Measurements from ENCODE around the gene ZFR.
"Not testable (repeated sequence)": the region's sequence is repeated elsewhere in the genome, so short reads cannot be mapped to it uniquely, and the experiment has no call there.

ZFR gene

DNA sequence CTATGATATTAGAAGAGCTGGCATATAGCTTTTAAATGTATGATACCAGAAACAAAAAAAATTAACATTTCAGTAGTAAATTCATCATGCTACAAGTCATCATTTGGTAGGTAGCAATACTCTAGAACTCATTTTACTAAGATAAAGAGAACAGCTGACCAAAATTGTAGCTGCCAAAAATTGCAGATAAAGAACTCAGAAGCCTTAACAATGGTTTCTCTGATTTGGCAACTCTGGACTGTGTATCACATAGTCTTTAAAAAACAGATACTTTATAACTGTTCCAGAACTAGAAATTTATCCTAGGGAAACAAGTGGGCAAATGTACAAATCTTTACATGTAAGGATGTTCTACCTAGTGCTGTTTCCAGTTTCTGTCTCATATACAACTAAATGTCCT lies 33.9 kb downstream of the ZFR start:
- DNase-seq (ENCODE audit: low read depth in 2 of 2) = no peak

DNA sequence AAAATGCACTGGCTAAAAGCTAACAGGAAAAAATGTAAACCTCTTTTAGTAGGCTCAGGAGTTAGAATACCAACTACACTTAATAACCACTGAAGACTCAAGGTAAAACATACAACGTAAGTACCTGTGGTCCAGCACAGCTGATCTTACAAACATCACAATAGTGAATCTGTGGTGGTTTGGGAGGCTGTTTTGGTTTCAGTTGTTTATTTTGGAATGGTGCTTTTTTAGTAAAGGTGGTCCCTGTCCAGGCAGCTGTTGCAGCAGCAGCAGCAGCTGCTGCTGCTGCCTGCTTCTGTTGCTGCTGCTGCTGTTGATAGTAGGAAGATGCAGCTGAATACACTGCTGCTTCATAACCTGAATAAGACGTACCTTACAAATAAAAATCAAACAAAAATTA lies 37.9 kb downstream of the ZFR start:
- DNase-seq (ENCODE audit: low read depth in 2 of 2) = no peak

DNA sequence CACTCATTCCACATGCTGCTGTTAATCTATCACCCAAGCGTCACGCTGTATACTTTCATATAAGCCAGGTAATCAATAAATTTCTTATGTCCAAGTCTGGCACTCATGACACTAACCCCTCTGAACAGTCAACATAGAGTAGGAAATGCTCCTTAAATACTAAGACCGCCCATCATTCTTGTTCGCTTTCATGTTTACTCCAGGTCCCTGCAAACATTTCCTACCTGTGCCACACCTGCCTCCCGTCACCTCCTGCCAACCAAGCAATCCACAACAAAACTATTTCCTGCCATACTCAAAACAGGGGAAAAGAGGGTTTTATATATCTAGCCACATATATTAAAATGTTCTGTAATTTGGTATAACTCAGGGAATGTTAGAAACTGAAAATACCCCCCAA lies 39.0 kb downstream of the ZFR start:
- DNase-seq (ENCODE audit: low read depth in 2 of 2) = no peak

DNA sequence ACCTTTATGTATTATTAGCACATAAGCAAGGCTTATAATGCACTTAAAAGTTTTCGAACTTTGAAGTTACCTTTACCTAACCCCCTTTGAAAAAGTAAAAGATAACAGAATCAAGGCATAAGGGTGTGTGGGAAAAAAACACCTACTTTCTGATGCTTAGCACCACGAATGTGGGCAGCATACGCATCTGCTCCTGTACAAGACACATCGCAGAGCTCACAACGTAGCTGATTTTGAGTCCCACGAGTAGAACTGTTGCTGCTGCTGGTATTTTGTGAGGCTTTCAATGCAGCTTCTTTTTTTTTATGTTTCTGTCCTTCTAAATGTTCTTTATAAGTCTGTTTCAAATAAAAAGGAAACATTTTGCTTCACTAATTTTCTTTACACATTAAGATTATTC lies 40.8 kb downstream of the ZFR start:
- DNase-seq (ENCODE audit: low read depth in 2 of 2) = no peak

DNA sequence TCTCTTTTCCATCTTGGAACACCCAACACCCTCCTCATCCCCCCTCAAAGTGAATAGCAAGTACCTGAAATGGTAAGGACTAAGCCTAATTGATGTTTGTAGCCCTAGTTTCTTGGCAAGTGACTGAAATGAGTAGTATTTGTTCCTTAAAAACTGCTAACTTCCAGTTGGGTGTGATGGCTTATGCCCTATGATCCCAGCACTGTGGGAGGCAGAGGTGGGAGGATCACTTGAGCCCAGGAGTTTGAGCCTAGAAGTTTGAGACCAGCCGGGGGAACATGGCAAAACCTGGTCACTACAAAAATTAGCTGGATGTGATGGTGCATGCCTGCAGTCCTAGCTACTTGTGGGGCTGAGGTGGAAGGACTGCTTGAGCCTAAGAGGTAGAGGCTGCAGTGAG lies 44.1 kb downstream of the ZFR start:
- DNase-seq (ENCODE audit: low read depth in 2 of 2) = no peak

DNA sequence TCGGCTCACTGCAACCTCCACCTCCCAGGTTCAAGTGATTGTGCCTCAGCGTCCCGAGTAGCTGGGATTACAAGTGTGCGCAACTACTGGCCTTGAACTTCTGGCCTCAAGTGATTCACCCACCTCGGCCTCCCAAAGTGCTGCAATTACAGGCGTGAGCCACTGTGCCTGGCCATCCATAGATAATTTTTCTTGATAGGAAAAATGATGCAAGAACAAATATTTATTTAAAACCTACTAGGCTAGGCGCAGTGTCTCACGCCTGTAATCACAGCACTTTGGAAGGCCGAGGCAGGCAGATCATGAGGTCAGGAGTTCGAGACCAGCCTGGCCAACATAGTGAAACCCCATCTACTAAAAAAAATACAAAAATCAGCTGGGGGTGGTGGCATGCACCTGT lies 45.8 kb downstream of the ZFR start:
- DNase-seq (ENCODE audit: low read depth in 2 of 2) = not testable (repeated sequence)

DNA sequence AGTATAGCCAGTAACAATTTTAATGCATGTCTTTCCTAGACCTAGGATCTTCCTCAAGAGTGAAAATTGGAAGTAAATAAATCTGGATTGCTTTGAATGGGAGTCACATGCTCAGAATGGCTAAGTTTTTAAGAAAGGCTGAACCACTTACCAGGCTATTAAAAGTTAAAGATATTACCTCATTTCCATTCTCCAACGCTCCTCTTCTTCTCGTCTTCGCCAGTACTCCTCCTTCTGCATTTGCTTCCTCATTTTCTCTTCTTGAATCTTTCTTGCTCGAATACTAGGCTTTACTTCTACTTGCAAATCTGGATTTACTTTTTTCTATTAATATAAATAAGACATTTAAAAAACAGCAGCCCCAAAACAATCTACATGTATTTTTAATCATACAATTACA lies 49.6 kb downstream of the ZFR start:
- no peak for DNase-seq (ENCODE audit: low read depth in 2 of 2)

DNA sequence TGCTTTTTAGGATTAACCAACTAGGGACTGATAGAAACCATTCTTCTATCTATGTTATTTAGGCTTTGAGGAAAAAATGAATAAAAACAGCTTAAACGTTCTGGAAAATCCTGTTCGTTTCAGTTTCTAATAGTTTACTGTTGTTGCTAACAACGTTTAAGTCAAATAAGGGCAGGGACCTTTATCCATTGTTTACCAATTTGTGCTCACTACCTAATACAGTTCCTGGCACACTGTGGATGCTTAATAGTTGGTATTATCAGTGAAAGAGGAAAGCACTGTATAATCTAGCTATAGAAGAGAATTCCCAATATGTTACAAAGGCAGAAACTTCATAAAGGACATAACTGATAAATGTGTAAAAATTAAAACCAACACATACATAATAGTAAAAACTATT lies 52.5 kb downstream of the ZFR start:
- DNase-seq (ENCODE audit: low read depth in 2 of 2) = no peak

DNA sequence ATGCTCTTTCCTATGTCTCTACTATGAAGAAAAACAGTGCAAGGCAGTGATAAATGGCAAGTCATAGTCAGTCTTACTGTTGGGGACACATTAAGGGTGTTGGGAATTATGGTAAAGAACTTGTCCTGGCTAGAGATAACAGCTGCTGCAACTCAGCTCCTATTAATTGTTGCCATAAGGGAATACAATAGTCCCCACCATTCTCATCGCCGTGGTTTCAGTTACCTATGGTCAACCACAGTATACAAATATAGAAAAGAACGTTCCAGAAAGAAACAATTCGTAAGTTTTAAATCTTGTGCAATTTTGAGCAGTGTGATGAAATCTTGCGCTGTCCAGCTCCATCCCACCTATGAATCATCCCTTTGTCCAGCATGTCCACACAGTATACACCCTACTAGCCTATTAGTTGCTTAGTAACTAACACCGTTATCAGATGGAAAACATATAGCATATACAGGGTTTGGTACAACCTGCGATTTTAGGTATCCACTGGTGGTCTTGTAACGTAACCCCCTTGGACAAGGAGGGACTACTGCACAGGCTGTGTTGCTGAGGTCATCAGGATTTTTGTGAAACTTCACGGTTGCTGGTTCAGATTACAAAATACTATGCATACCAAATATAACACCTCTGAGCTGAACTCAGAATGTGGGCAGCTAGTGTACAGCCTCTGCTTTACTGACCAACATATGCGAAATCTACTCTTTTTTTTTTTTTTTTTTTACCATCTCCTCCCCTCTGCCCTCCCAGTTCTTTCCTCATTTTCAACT lies 53.5 kb downstream of the ZFR start:
- DNase-seq (ENCODE audit: low read depth in 2 of 2) = no peak

DNA sequence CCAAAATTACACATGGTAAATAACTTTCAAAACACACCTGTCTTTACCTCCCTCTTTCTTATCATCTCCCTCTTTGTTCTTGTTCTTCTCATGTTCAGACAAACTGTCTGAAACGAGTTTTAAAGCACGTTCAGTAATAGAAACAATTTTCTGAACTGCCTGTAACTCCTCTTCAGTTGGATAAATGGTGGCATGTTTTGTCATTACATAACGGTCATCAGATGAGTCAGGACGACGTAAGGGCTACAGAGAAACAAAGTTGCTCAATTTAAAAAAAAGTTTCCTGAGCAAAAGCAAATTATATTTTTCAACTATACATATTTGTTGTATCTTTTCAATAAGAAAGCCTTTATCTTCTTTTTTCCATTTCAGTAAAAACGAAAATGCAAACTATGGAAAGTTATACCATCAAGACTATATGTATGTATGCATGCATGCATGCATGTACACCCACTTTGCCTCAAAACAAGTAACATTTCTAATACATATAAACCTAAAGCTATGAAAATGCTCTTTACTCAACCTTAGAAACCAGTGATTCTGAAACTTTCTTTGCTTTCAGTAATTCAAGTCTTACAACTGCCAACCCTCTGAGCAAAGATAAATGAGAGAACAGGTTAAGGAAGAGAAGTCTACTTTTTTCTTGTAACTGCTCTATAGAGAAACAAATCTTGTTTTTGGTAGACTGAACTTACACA lies 56.0 kb downstream of the ZFR start:
- DNase-seq (ENCODE audit: low read depth in 2 of 2) = no peak

DNA sequence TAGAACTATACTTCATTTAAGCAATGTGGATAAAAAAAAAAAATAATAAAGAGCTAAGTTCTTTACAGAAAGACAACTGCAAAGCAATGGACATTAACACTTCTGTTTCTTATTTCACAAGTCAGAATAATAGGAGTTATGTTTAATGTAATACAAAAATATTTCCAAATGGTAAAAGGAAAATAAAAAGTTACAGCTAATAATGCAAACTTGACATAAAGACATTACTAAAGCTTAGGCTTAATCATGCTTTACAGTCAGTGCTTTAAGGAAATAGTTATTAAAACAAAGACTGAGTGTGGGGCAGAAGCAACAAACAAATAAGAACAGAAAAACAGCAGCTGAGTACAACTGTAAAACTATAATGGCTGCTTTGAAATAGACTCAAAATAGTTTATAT lies 56.7 kb downstream of the ZFR start:
- DNase-seq (ENCODE audit: low read depth in 2 of 2) = no peak

DNA sequence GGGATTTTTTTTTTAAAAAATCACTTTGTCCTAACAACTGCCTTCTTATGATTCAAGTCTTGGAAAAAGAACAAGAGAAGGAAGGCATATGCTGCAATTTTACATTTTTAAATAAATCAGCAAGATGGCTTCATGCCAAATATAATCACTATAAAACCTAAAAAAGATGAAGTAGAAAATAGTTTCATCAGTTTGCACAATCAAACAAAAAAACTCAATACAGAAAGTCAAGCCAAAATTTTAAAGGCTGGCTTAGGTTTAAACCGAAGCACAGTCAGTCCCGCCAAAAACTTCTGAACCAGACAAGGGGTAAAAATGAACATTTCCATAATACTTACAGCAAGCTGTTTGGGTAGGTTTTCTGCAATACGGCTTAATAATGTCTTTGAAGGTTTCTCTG lies 57.3 kb downstream of the ZFR start:
- DNase-seq (ENCODE audit: low read depth in 2 of 2) = no peak

DNA sequence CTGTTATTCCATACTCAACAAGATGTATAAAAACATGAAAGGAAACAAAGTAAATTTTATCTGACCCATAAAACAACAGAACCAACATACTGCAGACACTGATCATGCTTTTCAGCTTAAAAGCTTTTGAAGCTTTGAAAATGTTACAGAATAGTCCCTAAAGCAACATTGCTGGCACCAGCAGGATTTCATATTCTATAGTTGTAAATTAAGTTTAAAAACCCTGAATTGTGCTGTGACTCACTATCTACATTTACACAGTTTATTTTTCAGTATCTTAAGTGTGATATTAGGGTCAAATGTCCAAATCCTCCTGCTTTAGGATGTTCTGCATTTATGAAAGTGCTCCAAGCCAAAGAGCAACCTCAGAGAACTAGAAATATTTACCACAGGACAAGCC lies 59.9 kb downstream of the ZFR start:
- no peak for DNase-seq (ENCODE audit: low read depth in 2 of 2)

DNA sequence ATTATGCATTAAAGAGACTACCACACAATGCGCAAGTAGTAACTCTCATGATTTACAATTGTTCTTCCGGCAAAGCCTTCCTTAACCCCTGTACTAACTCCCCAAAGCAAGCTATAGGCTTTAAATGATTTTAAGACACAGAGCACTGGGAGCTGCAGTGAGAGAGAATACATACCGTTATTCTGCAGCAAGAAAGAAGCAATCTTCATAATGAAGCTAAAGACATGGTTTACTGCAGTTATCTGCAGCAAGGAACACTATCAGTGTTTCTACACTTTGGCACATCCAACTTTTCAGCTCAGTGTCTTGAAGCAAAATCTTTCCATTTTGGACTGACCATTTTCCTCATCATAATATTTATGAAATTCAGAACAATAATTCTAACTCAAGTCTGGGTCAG lies 61.0 kb downstream of the ZFR start:
- DNase-seq (ENCODE audit: low read depth in 2 of 2) = no peak

DNA sequence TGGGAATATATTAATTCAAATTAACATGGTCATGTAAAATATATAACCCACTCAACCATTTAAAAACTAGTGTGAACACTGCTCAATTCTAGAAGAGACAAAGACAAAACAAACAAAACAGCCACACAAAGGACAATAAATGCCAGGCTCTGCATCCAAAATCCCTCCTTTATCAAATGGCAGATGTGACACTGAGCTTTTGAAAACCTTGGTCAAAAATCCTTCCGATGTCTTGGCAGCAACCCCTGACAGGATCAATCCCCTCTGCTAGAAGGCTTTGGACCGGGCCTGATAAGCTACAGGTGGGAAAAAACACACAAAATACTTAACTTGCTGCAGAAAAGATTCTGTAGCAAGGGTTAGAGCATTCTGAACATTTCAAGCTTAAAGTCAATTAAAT lies 61.5 kb downstream of the ZFR start:
- DNase-seq (ENCODE audit: low read depth in 2 of 2) = no peak

DNA sequence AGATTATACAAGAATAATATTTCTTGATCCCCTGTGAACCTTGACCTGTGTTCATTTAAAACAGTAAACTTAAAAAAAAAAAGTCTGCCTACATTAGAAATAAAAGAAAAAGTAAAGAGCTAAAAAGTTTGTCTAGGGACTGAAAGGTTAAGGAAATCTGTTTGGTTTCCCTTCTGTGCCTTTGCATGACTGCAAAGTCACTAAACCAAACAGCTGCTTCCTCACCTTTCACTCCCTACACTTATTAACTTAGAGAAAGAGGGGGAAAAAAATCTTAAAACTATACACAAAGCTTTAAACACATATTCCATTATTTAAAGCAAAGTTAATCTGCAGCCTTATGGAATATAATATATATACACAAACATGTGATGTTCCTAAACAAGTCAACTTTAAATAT lies 65.1 kb downstream of the ZFR start:
- no peak for DNase-seq (ENCODE audit: low read depth in 2 of 2)

DNA sequence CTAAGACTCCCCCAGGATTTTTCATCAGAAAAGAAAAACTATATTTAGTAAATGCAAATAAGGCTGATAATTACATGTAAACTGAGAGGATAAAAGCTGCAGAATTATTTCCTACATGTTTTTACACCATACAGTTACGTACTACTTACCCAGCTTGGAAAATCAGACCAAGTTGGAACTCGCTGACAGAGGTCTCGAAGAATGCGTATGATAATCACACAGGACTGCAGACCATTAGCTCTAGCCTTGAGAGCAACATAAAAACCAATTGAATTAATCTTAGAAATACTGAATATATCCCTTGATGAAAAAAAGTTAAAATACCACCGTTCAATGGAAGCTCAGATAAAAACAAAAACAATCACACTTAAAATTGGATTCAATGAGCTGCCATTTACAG lies 65.6 kb downstream of the ZFR start:
- DNase-seq (ENCODE audit: low read depth in 2 of 2) = no peak

DNA sequence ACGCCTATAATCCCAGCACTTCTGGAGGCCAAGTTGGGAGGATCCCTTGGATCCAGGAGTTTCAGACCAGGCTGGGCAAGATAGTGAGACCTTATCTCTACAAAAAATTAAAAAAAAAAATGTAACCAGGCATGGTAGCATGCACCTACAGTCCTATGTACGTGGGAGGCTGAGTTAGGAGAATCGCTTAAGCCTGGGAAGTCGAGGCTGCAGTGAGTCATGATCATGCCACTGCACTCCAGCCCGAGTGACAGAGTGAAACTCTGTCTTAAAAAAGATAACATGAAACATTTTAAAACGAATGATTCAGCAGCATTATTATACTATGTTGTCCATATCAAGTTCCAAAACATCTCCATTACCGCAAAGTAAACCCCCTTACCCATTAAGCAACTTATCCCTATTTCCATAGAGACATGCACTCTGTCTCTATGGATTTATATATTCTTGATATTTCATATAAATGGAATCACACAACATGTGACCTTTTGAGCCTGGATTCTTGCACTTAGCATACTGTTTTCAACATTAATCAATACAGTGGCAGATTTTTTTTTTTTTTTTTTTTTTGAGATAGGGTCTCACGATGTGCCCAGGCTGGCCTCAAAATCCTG lies 74.9 kb downstream of the ZFR start:
- no peak for DNase-seq (ENCODE audit: low read depth in 2 of 2)

DNA sequence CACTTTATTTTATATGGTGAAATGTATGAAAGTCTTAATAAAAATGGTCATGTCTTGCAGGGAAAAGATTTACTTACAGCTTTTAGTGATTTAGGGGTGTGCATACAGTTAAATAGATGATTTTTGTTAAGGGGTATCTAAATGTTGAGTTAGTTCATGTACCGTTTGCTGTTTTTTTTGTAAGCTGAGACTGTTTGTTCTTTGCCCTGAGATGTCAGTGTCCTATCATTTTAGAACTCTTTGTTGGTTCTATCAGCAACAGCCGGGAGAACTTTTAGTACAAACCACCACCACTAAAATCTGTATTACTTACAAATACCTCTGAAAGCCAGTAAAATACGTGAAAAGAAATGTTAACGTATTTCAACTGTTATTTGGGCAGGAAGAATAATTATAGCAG lies 75.5 kb downstream of the ZFR start:
- DNase-seq (ENCODE audit: low read depth in 2 of 2) = no peak

DNA sequence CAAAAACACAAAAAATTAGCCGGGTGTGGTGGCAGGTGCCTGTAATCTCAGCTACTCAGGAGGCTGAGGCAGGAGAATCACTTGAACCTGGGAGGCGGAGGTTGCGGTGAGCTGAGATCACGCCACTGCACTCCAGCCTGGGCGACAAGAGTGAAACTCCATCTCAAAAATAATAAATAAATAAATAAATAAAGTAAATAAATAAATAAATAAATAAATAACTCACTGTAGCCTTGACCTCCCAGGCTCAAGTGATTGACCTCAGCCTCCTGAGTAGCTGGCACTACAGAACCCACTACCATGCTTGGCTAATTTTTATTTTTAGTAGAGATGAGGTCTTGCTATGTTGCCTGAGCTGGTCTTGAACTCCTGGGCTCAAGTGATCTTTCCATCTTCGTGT lies 77.3 kb downstream of the ZFR start:
- DNase-seq (ENCODE audit: low read depth in 2 of 2) = not testable (repeated sequence)

DNA sequence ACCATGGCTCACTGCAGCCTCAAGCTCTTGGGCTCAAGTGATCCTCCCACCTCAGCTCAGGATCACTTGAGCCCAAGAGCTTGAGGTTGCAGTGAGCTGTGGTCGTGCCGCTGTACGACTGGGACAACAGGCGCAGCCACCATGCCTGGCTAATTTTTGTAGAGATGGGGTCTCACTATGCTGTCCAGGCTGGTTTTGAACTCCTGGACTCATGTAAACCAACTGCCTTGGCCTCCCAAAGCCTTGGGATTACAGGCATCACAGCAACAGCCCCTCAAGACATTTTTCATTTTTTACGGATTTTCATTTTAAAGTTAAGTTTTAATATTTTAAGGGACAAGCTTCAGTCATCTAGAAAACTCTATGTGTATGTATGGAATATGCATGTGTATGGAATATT lies 78.9 kb downstream of the ZFR start:
- no peak for DNase-seq (ENCODE audit: low read depth in 2 of 2)

DNA sequence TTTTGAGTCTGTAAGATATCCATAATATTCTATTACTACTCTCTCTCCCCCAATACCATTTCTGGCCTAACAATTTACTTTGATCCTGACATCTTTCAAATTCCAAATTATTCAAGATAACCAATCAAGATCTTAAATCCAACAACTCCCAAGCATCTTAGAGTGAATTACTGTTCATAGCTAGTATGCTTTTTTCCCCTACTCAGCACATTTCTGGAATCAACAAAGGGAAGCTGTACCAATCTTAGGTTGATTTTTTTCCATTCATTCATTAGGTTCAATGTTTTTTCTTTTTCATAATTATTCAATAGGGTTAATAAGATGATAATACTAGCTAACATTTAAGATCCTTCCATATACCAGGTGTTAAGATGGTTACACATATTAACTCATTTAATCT lies 81.5 kb downstream of the ZFR start:
- DNase-seq (ENCODE audit: low read depth in 2 of 2) = no peak

DNA sequence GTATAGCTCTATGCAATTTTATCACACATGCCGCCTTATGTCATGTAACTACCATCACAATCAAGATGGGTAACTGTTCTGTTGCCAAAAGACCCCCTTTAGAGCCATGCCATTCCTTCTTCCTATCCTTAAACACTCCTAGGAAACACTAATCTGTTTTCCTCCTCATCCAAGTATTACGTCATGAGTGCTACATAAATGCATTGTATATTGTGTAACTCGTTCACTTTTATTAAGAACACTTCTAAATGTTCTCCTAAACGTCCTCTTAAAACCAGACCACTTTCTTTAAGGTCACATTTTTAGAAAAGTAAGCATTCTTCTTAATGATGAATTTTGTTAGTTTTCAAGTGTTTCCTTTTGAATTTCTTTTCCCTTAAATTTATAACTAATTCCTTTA lies 82.0 kb downstream of the ZFR start:
- DNase-seq (ENCODE audit: low read depth in 2 of 2) = no peak
